ENCODE results near the gene MYH10. TPM values are rescaled to one million over a fixed set of nuclear protein-coding genes. Genes with fewer than 3 reads are reported as not detected.

The MYH10 gene
- total and polyA plus RNA-seq, 9 of the 15 experiments (the other 6 are each of a cell fraction or from before 2014, with no cell fraction given): 16.3 to 95.3 (median 39.7) TPM

- no peak for TF ChIP-seq ZC3H4 (CRISPR knock-in tag; IDR thresholded peaks at IDR 0.05; ENCODE audit: borderline replicate concordance)
- no peak for TF ChIP-seq NCOA2 (IDR thresholded peaks at IDR 0.05; ENCODE audit: partially characterized antibody in 2 of 2)
- TF ChIP-seq ZC3H11A (IDR thresholded peaks at IDR 0.05; ENCODE audit: low read depth, low read length): no peak
- TF ChIP-seq CBX5 (IDR thresholded peaks at IDR 0.05; ENCODE audit: borderline replicate concordance, low read depth): no peak
These were observed 136.5 kb downstream of the MYH10 start (continued) for GRCh38 chr17:8494021-8494420.

- WGBS (ENCODE audit: insufficient coverage, low coverage, missing lambda C conversion rate): 98% methylated on average over 12 of the region's 17 CpGs
- Histone ChIP-seq H3K9me1 (ENCODE audit: control insufficient read depth, insufficient read depth, low read length) (no peaks in the 10 kb centered on the region), H4K20me1 (replicated peaks; ENCODE audit: control insufficient read depth, insufficient read depth, low read length) (no peaks in the 10 kb centered on the region), H3K9me3 (replicated peaks; ENCODE audit: control insufficient read depth, insufficient read depth, low read depth, low read length) (no peaks in the 10 kb centered on the region), H3K27me3 (ENCODE audit: control insufficient read depth in 2 of 2, insufficient read depth in 2 of 2, low read length in 2 of 2) (no peaks in the 10 kb centered on the region), H3K27ac (ENCODE audit: extremely low read depth, low read depth, low read length) (no peak overlapping the region), H3K79me2 (ENCODE audit: control insufficient read depth, insufficient read depth, low read length) (no peaks in the 10 kb centered on the region), H3K9ac (ENCODE audit: insufficient read depth in 1 of 2, low read depth in 2 of 2, low read length in 2 of 2) (no peak overlapping the region), H3K4me1 (replicated peaks in 1 of 2; ENCODE audit: control insufficient read depth in 2 of 2, insufficient read depth in 2 of 2, low read length in 2 of 2) (no peaks in the 10 kb centered on the region; a peak in 1 of 5 replicates), H3K4me2 (ENCODE audit: insufficient read depth, low read length) (no peak overlapping the region), H2AFZ (ENCODE audit: low read depth, low read length) (no peak overlapping the region), H3K4me3 (no peak overlapping the region), H3K36me3 (ENCODE audit: control insufficient read depth, insufficient read depth, low read length) (peaks cover 88% of the 10 kb centered on the region)
- CTCF ChIA-PET (ENCODE audit: low intra/inter-chr PET ratio): no interaction called here
- intact Hi-C loops (cut with micrococcal nuclease) (no loop called here), in situ Hi-C loops (cut with MboI) (no loop called here)
- POLR2A ChIA-PET: interaction anchor here (0.7 to 0.8 kb wide), 2 partner anchors 10 to 152 kb away, joined by 3 read pairs; partner anchors contain the start of gene ODF4
- BruUV-seq (replicated peaks): TSS peak; percentile 54
- no peak for FAIRE-seq
- no peak for ATAC-seq
- DNase-seq (ENCODE audit: extremely low read depth in 1 of 4, low spot score in 3 of 4): no peak
- no peak for TF ChIP-seq KLF13 (tag; IDR thresholded peaks at IDR 0.05; ENCODE audit: borderline replicate concordance, low read depth)
- no peak for TF ChIP-seq GTF2A2 (tag; IDR thresholded peaks at IDR 0.05)
- TF ChIP-seq TSHZ1 (CRISPR knock-in tag; IDR thresholded peaks at IDR 0.05): no peak
- TF ChIP-seq BRF1 (IDR thresholded peaks at IDR 0.05; ENCODE audit: borderline replicate concordance, extremely low read depth, insufficient read length): no peak
- no peak for TF ChIP-seq POLR2AphosphoS5 (IDR thresholded peaks at IDR 0.05; ENCODE audit: control insufficient read depth, insufficient read depth, low read depth, low read length)
- TF ChIP-seq BRF2 (IDR thresholded peaks at IDR 0.05; ENCODE audit: borderline replicate concordance, insufficient read depth, insufficient read length): no peak
- no peak for TF ChIP-seq TEAD1 (CRISPR knock-in tag; IDR thresholded peaks at IDR 0.05)
- no peak for TF ChIP-seq STAG1 (CRISPR knock-in tag; IDR thresholded peaks at IDR 0.05; ENCODE audit: borderline replicate concordance)
These were observed 138.4 kb downstream of the MYH10 start for GRCh38 chr17:8492121-8492520.

Measured in K562 (cell line).